Effector memory CD4-positive, alpha-beta T cell (primary cell): ENCODE measurements around the gene ANXA9.

Source experiments
- DNase-seq, 3 donors: peaks; one replicate each; pipeline ENCODE4 v3.0.0-alpha.2; 2020
- H3K27ac ChIP-seq: 2 replicates; pipeline ENCODE4 v1.7.0; 2013; ENCODE audit warnings: mild to moderate bottlenecking, low read length, moderate library complexity; ENCODE audit not compliant: insufficient read depth, poor library complexity, severe bottlenecking
- H3K27me3 ChIP-seq: replicated peaks from 2 replicates; pipeline ENCODE4 v1.7.0; 2013; ENCODE audit warnings: mild to moderate bottlenecking, low read length; ENCODE audit not compliant: insufficient read depth, control insufficient read depth, poor library complexity, severe bottlenecking
- H3K36me3 ChIP-seq: 2 replicates; pipeline ENCODE4 v1.7.0; 2013; ENCODE audit warnings: mild to moderate bottlenecking, low read length, moderate library complexity; ENCODE audit not compliant: control insufficient read depth, insufficient read depth
- H3K4me1 ChIP-seq: 2 replicates; pipeline ENCODE4 v1.7.0; 2013; ENCODE audit warnings: low read length, mild to moderate bottlenecking; ENCODE audit not compliant: control insufficient read depth, insufficient read depth, poor library complexity, severe bottlenecking
- H3K4me3 ChIP-seq: 2 replicates; pipeline ENCODE4 v1.7.0; 2013; ENCODE audit warnings: low read length, low read depth, mild to moderate bottlenecking; ENCODE audit not compliant: insufficient read depth, poor library complexity, severe bottlenecking
- H3K9me3 ChIP-seq: 2 replicates; pipeline ENCODE4 v1.7.0; 2013; ENCODE audit warnings: mild to moderate bottlenecking, low read length, moderate library complexity; ENCODE audit not compliant: control insufficient read depth

The ANXA9 gene

GRCh38 chr1:150992626-150993025, 10.5 kb downstream of the ANXA9 start:
- no peak for DNase-seq
- Histone ChIP-seq H3K9me3 (no peaks in the 10 kb centered on the region), H3K27ac (no peak overlapping the region), H3K4me1 (no peaks in the 10 kb centered on the region), H3K4me3 (no peak overlapping the region), H3K36me3 (peaks cover 13% of the 10 kb centered on the region), H3K27me3 (no peaks in the 10 kb centered on the region)

- Histone ChIP-seq H3K27ac (no peak overlapping the region), H3K4me1 (no peaks in the 10 kb centered on the region), H3K27me3 (no peaks in the 10 kb centered on the region), H3K36me3 (peaks cover 28% of the 10 kb centered on the region), H3K9me3 (no peaks in the 10 kb centered on the region), H3K4me3 (no peak overlapping the region)
- no peak for DNase-seq
Observed at GRCh38 chr1:150994248-150994647, 12.2 kb downstream of the ANXA9 start.

- no peaks in the 10 kb centered on the region for H3K27me3 ChIP-seq
- no peaks in the 10 kb centered on the region for H3K9me3 ChIP-seq
- peaks cover 33% of the 10 kb centered on the region for H3K36me3 ChIP-seq
- no peak for DNase-seq
- no peaks in the 10 kb centered on the region for H3K4me1 ChIP-seq
- no peak overlapping the region for H3K4me3 ChIP-seq
- no peak overlapping the region for H3K27ac ChIP-seq
Observed at GRCh38 chr1:150995460-150995859, 13.4 kb downstream of the ANXA9 start.

GRCh38 chr1:150995896-150996295, 13.8 kb downstream of the ANXA9 start:
- Histone ChIP-seq H3K27me3 (no peaks in the 10 kb centered on the region), H3K36me3 (peaks cover 37% of the 10 kb centered on the region), H3K4me3 (no peak overlapping the region), H3K27ac (no peak overlapping the region), H3K4me1 (no peaks in the 10 kb centered on the region), H3K9me3 (no peaks in the 10 kb centered on the region)
- peak in 1 of 3 donors; percentile 18 for DNase-seq

GRCh38 chr1:150997126-150997872, 15.2 kb downstream of the ANXA9 start:
- no peak for DNase-seq
- Histone ChIP-seq H3K4me3 (no peak overlapping the region), H3K4me1 (peaks cover 4% of the 10 kb centered on the region), H3K36me3 (peaks cover 43% of the 10 kb centered on the region), H3K9me3 (no peaks in the 10 kb centered on the region), H3K27ac (no peak overlapping the region), H3K27me3 (no peaks in the 10 kb centered on the region)

GRCh38 chr1:150997949-150998348, 15.9 kb downstream of the ANXA9 start:
- Histone ChIP-seq H3K27ac (no peak overlapping the region), H3K27me3 (no peaks in the 10 kb centered on the region), H3K36me3 (peaks cover 45% of the 10 kb centered on the region), H3K4me3 (no peak overlapping the region), H3K9me3 (no peaks in the 10 kb centered on the region), H3K4me1 (peaks cover 10% of the 10 kb centered on the region)
- no peak for DNase-seq

GRCh38 chr1:150999051-150999674, 17.1 kb downstream of the ANXA9 start:
- H3K4me1 ChIP-seq = peaks cover 23% of the 10 kb centered on the region

GRCh38 chr1:150999926-151000325, 17.8 kb downstream of the ANXA9 start:
- Histone ChIP-seq H3K27ac (no peak overlapping the region), H3K4me3 (no peak overlapping the region), H3K9me3 (no peaks in the 10 kb centered on the region), H3K4me1 (peaks cover 25% of the 10 kb centered on the region), H3K27me3 (no peaks in the 10 kb centered on the region), H3K36me3 (peaks cover 45% of the 10 kb centered on the region)
- no peak for DNase-seq

More at GRCh38 chr1:150999051-150999674, 17.1 kb downstream of the ANXA9 start:
- H3K4me3 ChIP-seq = no peak overlapping the region
- peaks cover 45% of the 10 kb centered on the region for H3K36me3 ChIP-seq
- no peaks in the 10 kb centered on the region for H3K9me3 ChIP-seq
- DNase-seq = no peak
- no peak overlapping the region for H3K27ac ChIP-seq
- H3K27me3 ChIP-seq = no peaks in the 10 kb centered on the region

- H3K9me3 ChIP-seq = no peaks in the 10 kb centered on the region
- H3K27me3 ChIP-seq = no peaks in the 10 kb centered on the region
- peaks cover 45% of the 10 kb centered on the region for H3K36me3 ChIP-seq
- no peak overlapping the region for H3K4me3 ChIP-seq
- DNase-seq = no peak
- no peak overlapping the region for H3K27ac ChIP-seq
- peaks cover 25% of the 10 kb centered on the region for H3K4me1 ChIP-seq
Observed at GRCh38 chr1:151000408-151000807, 18.3 kb downstream of the ANXA9 start.

- Histone ChIP-seq H3K27ac (no peak overlapping the region), H3K36me3 (peaks cover 42% of the 10 kb centered on the region)
Observed at GRCh38 chr1:151001602-151002001, 19.5 kb downstream of the ANXA9 start.

More at GRCh38 chr1:151001602-151002001, 19.5 kb downstream of the ANXA9 start:
- no peak for DNase-seq
- no peaks in the 10 kb centered on the region for H3K27me3 ChIP-seq
- peaks cover 27% of the 10 kb centered on the region for H3K4me1 ChIP-seq
- no peaks in the 10 kb centered on the region for H3K9me3 ChIP-seq
- no peak overlapping the region for H3K4me3 ChIP-seq
